CD14-positive monocyte (primary cell): ENCODE data around the gene TGFA. TPM values are rescaled to one million over a fixed set of nuclear protein-coding genes. Genes with fewer than 3 reads are reported as not detected.

Experiments used
- DNase-seq, 3 donors: peaks; one replicate each; pipeline ENCODE4 v3.0.0-alpha.2; 2011 to 2022
- H2AFZ ChIP-seq: 2 replicates; pipeline ENCODE4 v1.6.0; 2012; ENCODE audit warnings: mild to moderate bottlenecking, low read depth, low read length, inconsistent platforms; ENCODE audit not compliant: insufficient read depth, poor library complexity, severe bottlenecking
- H3K27ac ChIP-seq, 2 donors: 1 replicate in 1 of 2; 2 replicates in 1 of 2; pipeline ENCODE4 v1.5.1; 2012 to 2013; ENCODE audit warnings: low read length in 2 of 2, control low read depth in 1 of 2, inconsistent platforms in 1 of 2, low read depth in 1 of 2, mild to moderate bottlenecking in 1 of 2
- H3K27me3 ChIP-seq, 2 donors: one replicate each; pipeline versions ENCODE4 v1.6.0 to v1.6.1; 2011 to 2013; ENCODE audit warnings: low read length in 2 of 2; ENCODE audit not compliant: control insufficient read depth in 2 of 2, insufficient read depth in 2 of 2
- H3K36me3 ChIP-seq, 2 donors: replicated peaks in 1 of 2; 1 replicate in 1 of 2; 2 replicates in 1 of 2; pipeline versions ENCODE4 v1.5.1 to v1.6.1; 2012 to 2013; ENCODE audit warnings: low read length in 2 of 2, control low read depth in 1 of 2, inconsistent platforms in 1 of 2, mild to moderate bottlenecking in 1 of 2; ENCODE audit not compliant: insufficient read depth in 2 of 2, control insufficient read depth in 1 of 2
- H3K4me1 ChIP-seq, 2 donors: 1 replicate in 1 of 2; 2 replicates in 1 of 2; pipeline versions ENCODE4 v1.5.1 to v1.6.1; 2012 to 2013; ENCODE audit warnings: low read length in 2 of 2, control low read depth in 1 of 2, inconsistent platforms in 1 of 2, mild to moderate bottlenecking in 1 of 2, moderate library complexity in 1 of 2; ENCODE audit not compliant: insufficient read depth in 2 of 2, control insufficient read depth in 1 of 2
- H3K4me2 ChIP-seq: replicated peaks from 2 replicates; pipeline ENCODE3; 2012; ENCODE audit warnings: low read length, moderate library complexity, mild to moderate bottlenecking; ENCODE audit not compliant: poor library complexity, severe bottlenecking; ENCODE audit errors: extremely low read depth
- H3K4me3 ChIP-seq, 3 experiments: fragments of 200-600 bp in 1 of 3; sonication (generic) in 1 of 3; replicated peaks in 1 of 3; 1 replicate in 2 of 3; 2 replicates in 1 of 3; pipeline ENCODE4 v1.5.1; 2011 to 2013; ENCODE audit warnings: low read length in 3 of 3, mild to moderate bottlenecking in 3 of 3, control low read depth in 2 of 3, low read depth in 2 of 3, inconsistent platforms in 1 of 3, moderate library complexity in 1 of 3
- H3K79me2 ChIP-seq: 2 replicates; pipeline ENCODE4 v1.6.0; 2012; ENCODE audit warnings: mild to moderate bottlenecking, control low read depth, inconsistent platforms, low read length, moderate library complexity; ENCODE audit not compliant: insufficient read depth
- H3K9ac ChIP-seq: 2 replicates; pipeline ENCODE4 v1.6.0; 2017; ENCODE audit warnings: low read length, mild to moderate bottlenecking; ENCODE audit not compliant: insufficient read depth, poor library complexity, severe bottlenecking
- H3K9me3 ChIP-seq, 2 donors: replicated peaks in 1 of 2; 1 replicate in 1 of 2; 2 replicates in 1 of 2; pipeline versions ENCODE4 v1.5.1 to v1.6.1; 2012 to 2013; ENCODE audit warnings: low read length in 2 of 2, control low read depth in 1 of 2; ENCODE audit not compliant: control insufficient read depth in 1 of 2, insufficient read depth in 1 of 2
- H4K20me1 ChIP-seq: 2 replicates; pipeline ENCODE4 v1.6.0; 2012; ENCODE audit warnings: mild to moderate bottlenecking, low read length, control low read depth, moderate library complexity; ENCODE audit not compliant: insufficient read depth
- H3K27ac Mint-ChIP-seq, 7 donors: one replicate each; pipeline ENCODE4 v1.8.0; 2020; ENCODE audit warnings: mild to moderate bottlenecking in 7 of 7, mixed read lengths in 7 of 7, moderate library complexity in 6 of 7, inconsistent platforms in 2 of 7
- H3K27me3 Mint-ChIP-seq, 3 donors: one replicate each; pipeline ENCODE4 v1.8.0; 2021 to 2022; ENCODE audit warnings: low read depth in 3 of 3, mild to moderate bottlenecking in 3 of 3, mixed read lengths in 3 of 3, moderate library complexity in 3 of 3, inconsistent platforms in 1 of 3
- H3K36me3 Mint-ChIP-seq, 2 donors: one replicate each; pipeline ENCODE4 v1.8.0; 2020; ENCODE audit warnings: mixed read lengths in 2 of 2, inconsistent platforms in 1 of 2, mild to moderate bottlenecking in 1 of 2
- H3K4me1 Mint-ChIP-seq: one replicate; pipeline ENCODE4 v1.8.0; 2020; ENCODE audit warnings: mild to moderate bottlenecking, mixed read lengths
- H3K4me3 Mint-ChIP-seq, 2 donors: one replicate each; pipeline ENCODE4 v1.8.0; 2020; ENCODE audit warnings: mild to moderate bottlenecking in 2 of 2, mixed read lengths in 2 of 2, moderate library complexity in 1 of 2
- H3K9me3 Mint-ChIP-seq, 7 donors: one replicate each; pipeline ENCODE4 v1.8.0; 2020 to 2022; ENCODE audit warnings: mixed read lengths in 7 of 7, mild to moderate bottlenecking in 6 of 7, moderate library complexity in 6 of 7, inconsistent platforms in 2 of 7
- CTCF ChIP-seq: fragments of 200-600 bp; IDR thresholded peaks from one replicate; pipeline ENCODE4 v1.8.0; 2022; ENCODE audit warnings: antibody characterized with exemption, mild to moderate bottlenecking
- WGBS: methylation state at CpG from one replicate; pipeline ENCODE4 v1.1.5; 2013; ENCODE audit warnings: missing lambda C conversion rate; ENCODE audit not compliant: insufficient coverage; 5-methylcytosine and 5-hydroxymethylcytosine counted together
- intact Hi-C, 2 donors: fragments of 100-400 bp; cut with micrococcal nuclease; formaldehyde crosslinking; loops; one replicate each; pipeline versions ENCODE4 v1.15.0 to v1.15.1; 2023
- polyA plus RNA-seq, 3 donors: library from polyadenylated mRNA; depleted of rRNA in 1 of 3; unstranded in 2 of 3; stranded (reverse) in 1 of 3; fragments of 300-500 nt in 2 of 3; fragments of >200 nt in 1 of 3; fragmentation: Illumina TruSeq in 2 of 3; gene quantifications; 1 replicate in 2 of 3; 2 replicates in 1 of 3; pipeline ENCODE4 v1.2.3, GENCODE V29; 2012 to 2021

Gene TGFA
- polyA plus RNA-seq, 3 donors, result 1.7 to 2.5 (median 1.7) TPM

- no CpG with 5 or more reads among the region's 3 CpGs for WGBS
- TF ChIP-seq CTCF, result no peak
- H3K27me3 Mint-ChIP-seq, result peaks cover 2 to 8% (median 2%) of the 10 kb centered on the region in 3 donors
These were observed 153.1 kb downstream of the TGFA start for GRCh38 chr2:70400539-70400938.

DNA sequence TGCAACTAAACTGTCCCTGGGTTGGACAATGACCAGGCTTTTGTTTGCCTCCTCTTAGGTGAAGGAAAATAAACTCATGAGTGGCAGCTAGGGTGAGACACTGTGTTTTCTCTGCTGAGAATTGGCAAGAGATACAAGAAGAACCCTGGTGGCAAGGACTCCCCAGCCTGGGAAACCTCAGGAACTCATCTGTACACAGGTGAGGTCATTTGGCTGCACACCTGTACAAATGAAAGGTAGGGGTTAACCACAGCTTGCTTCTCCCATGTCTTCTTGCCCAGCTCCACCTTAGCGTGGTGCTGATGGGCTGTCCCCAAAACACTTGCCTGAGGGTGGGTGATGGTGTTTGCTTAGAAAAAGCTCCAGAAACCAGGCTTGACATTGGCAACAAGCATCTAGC is 154.6 kb downstream of the TGFA start:
- WGBS, result no CpG with 5 or more reads among the region's 1 CpG
- Histone ChIP-seq H3K9ac (no peak overlapping the region), H3K27ac (no peak overlapping the region), H3K4me3 (no peak overlapping the region), H2AFZ (no peak overlapping the region), H3K36me3 (no peaks in the 10 kb centered on the region), H3K27me3 (peaks cover 0 to 2% of the 10 kb centered on the region in 2 donors), H3K4me2 (no peak overlapping the region), H3K79me2 (no peaks in the 10 kb centered on the region), H3K9me3 (peaks cover 0 to 2% of the 10 kb centered on the region in 2 donors), H4K20me1 (no peaks in the 10 kb centered on the region), H3K4me1 (no peaks in the 10 kb centered on the region)
- H3K4me1 Mint-ChIP-seq, result no peaks in the 10 kb centered on the region
- no peak for DNase-seq
- peaks cover 0 to 3% (median 0%) of the 10 kb centered on the region in 7 donors for H3K9me3 Mint-ChIP-seq
- intact Hi-C loops, result no loop called here
- H3K27me3 Mint-ChIP-seq, result peaks cover 2 to 8% (median 2%) of the 10 kb centered on the region in 3 donors
- no peak overlapping the region for H3K4me3 Mint-ChIP-seq
- TF ChIP-seq CTCF, result no peak
- H3K27ac Mint-ChIP-seq, result no peak overlapping the region
- no peaks in the 10 kb centered on the region for H3K36me3 Mint-ChIP-seq

More at GRCh38 chr2:70400539-70400938, 153.1 kb downstream of the TGFA start:
- Histone ChIP-seq H3K4me1 (no peaks in the 10 kb centered on the region), H3K79me2 (no peaks in the 10 kb centered on the region), H3K36me3 (no peaks in the 10 kb centered on the region), H2AFZ (no peak overlapping the region), H3K9me3 (peaks cover 0 to 2% of the 10 kb centered on the region in 2 donors), H3K27me3 (peaks cover 0 to 2% of the 10 kb centered on the region in 2 donors), H4K20me1 (no peaks in the 10 kb centered on the region), H3K9ac (no peak overlapping the region), H3K4me2 (no peak overlapping the region), H3K27ac (no peak overlapping the region), H3K4me3 (no peak overlapping the region)
- no peaks in the 10 kb centered on the region for H3K36me3 Mint-ChIP-seq
- no peaks in the 10 kb centered on the region for H3K4me1 Mint-ChIP-seq
- H3K27ac Mint-ChIP-seq, result no peak overlapping the region
- H3K9me3 Mint-ChIP-seq, result peaks cover 0 to 5% (median 0%) of the 10 kb centered on the region in 7 donors
- intact Hi-C loops, result no loop called here
- DNase-seq, result no peak
- no peak overlapping the region for H3K4me3 Mint-ChIP-seq

Other genes with a start within 250 kb of the TGFA start
- under 1 TPM; 0.18 to 0.56 (median 0.26) TPM for gene ADD2, start 214.4 kb upstream of the TGFA start, polyA plus RNA-seq
- under 1 TPM in 1 of 3 donors, not detected in 2; 0.13 TPM for gene FIGLA, start 236.8 kb upstream of the TGFA start, polyA plus RNA-seq